NOMO-1 (cell line): ENCODE measurements around the gene RND1.

Source experiments
- DNase-seq, 2 experiments: peaks; one replicate each; lab custom pipeline; 2025; ENCODE audit not compliant: unreplicated experiment in 2 of 2; lab: John Stamatoyannopoulos, UW

RND1 gene

DNA sequence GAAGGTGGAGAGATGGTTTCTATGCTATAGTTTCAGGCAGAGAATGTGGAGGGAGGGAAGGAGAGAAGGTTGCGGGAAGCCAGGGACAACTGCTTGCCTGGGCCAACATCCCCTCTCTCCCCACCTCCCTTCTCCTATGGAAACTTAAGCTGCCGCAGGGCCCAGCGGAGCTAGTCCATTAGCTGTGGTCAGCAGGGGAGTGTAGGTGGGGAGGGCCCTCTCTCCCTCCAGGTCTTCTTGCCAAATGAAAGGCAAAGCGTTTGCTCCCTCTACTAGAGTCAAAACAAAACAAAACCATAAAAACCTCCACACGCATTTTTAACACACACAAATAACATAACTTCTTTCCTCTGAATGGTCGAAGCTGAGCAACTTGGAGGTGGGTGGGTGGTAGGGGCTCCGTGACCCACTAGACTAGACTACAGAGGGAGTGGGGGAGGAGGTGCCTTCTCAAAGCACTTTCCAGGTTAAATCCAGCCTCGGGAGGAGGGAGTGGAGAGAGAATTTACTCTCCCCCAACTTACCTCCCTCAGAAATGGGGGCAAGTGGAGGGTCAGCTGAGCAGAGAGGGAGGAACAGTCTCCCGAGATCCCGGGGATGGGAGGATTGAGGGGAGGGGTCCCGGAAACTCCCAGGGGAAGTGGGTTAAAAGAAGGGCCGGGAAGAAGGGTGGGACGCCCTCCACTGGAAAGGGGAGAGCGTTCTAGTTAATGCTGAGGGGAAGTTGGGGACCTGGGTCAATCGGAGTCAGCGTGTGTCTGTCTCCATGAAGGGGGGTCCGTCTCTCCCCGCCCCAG is 52.0 kb downstream of the RND1 start:
- DNase-seq = peak in 1 of 2 experiments; percentile 38

DNA sequence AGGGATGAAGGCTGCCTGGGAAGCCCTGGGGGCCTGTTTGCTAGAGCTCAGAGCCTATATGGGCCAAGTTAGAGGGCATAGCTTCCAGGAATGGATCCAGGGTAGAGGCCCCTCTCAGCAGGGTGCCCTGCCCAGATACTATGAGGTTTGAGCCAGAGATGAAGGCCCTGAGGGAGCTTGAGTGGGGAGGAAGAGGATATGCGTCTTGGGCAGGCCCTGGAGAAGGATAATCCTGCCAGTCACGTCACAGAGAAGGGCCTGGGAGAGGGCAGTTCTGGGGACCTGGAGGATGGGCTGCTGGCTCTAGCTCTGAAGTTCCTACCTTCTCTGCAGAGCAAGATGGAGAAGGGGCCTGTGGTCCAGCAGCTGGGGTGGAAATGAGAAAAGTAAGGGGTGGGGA is 53.3 kb downstream of the RND1 start:
- no peak for DNase-seq

DNA sequence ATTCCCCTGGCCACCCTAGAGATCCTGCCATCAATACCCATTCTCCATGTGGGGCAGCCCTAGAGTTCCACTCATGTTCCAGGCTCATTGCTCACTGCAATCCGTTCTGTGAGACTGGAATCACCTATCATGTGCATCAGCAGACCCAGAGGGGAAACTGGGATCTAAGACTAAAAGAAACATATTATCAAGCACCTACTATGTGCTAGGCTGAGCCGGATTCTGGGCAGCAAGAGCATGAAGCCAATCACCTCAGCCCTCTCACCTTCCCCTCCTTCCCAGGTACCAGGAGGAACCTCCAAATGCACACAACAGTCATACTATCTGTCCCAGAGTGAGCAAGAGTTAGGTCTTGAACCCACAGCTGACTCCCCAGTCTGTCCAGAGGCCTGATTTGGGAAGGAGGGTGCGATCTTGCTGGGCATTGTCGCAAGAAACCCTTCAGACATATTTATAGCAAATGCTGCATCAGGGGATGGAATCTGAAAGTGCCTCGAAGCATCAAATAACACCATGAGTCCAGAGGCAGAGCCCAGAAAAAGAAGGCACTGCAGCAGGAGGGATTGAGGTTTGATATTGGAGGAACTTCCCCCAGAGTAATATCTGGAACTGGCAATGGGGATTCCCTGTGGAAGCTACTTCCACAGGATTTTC is 54.1 kb downstream of the RND1 start:
- DNase-seq = no peak

DNA sequence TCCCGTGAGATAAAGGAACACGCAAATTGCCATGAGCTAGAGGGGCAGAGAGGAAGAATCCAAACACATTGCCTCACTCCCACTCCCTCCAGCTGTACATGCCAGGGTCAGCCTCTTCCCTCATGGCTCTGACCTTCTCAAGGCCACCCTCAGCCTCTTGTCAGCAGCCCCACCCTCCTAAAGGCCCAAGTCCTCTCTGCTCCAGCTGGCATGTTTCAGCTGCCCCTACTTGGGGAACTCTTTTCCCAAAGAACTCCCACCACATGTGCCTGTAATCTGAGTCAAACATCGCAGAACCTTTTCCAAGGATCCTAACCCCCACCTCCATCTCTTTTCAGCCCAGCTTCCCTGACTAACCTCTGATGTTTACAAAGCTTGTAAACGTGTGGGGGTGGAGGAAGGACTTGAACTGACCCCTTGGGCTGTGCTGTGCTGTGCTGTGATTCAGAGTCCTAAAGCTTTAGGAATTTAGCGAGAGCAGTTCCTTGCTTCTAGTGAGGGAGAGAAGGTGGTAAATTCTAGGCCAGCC is 54.7 kb downstream of the RND1 start:
- DNase-seq = no peak

DNA sequence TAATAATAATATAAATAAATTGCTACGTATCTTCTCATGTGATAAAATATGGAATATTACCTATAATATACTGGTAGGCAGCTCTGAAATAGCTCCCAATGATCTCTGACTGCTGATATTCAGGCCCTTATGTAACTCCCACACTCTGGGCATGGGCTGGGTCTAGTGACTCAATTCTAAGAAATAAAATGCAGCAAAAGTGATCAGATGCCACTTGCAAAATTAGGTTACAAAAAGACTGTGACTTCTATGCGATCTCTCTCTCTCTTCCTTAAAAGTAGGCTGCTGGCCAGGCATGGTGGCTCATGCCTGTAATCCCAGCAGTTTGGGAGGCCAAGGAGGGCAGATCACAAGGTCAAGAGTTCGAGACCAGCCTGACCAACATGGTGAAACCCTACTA is 57.7 kb downstream of the RND1 start:
- no peak for DNase-seq
